Uterus (tissue), 4 donors: ENCODE measurements around the gene ENC1. TPM values are rescaled to one million over a fixed set of nuclear protein-coding genes. Genes with fewer than 3 reads are reported as not detected.

Experiments
- DNase-seq, 2 donors: peaks; one replicate each; pipeline ENCODE4 v3.0.0-alpha.2; 2019 to 2020
- H3K27ac ChIP-seq, 2 donors: fragments of 200-600 bp; sonication (generic); 1 replicate in 1 of 2; 2 replicates in 1 of 2; pipeline ENCODE4 v1.5.1; 2016 to 2018
- H3K27me3 ChIP-seq, 2 donors: fragments of 200-600 bp; sonication (generic); one replicate each; pipeline ENCODE4 v1.5.1; 2018 to 2019; ENCODE audit warnings: control low read depth in 1 of 2
- H3K36me3 ChIP-seq, 2 donors: fragments of 200-600 bp; sonication (generic); one replicate each; pipeline ENCODE4 v1.5.1; 2019; ENCODE audit warnings: control low read depth in 1 of 2
- H3K4me1 ChIP-seq, 2 donors: fragments of 200-600 bp; sonication (generic); one replicate each; pipeline ENCODE4 v1.5.1; 2018 to 2019; ENCODE audit warnings: control low read depth in 1 of 2
- H3K4me3 ChIP-seq, 2 donors: fragments of 200-600 bp; sonication (generic); 1 replicate in 1 of 2; 2 replicates in 1 of 2; pipeline ENCODE4 v1.5.1; 2018 to 2019; ENCODE audit warnings: mild to moderate bottlenecking in 1 of 2
- H3K9me3 ChIP-seq, 2 donors: fragments of 200-600 bp; sonication (generic); one replicate each; pipeline ENCODE4 v1.5.1; 2019; ENCODE audit warnings: control low read depth in 1 of 2
- CTCF ChIP-seq, 4 experiments: fragments of 200-600 bp in 2 of 4; fragments of 450-650 bp in 2 of 4; sonication (generic) in 2 of 4; IDR thresholded peaks; one replicate each; pipeline ENCODE4 v1.5.1; 2016 to 2019; ENCODE audit warnings: antibody characterized with exemption in 4 of 4, mild to moderate bottlenecking in 2 of 4, moderate library complexity in 1 of 4
- POLR2A ChIP-seq, 2 donors: fragments of 450-650 bp; IDR thresholded peaks; one replicate each; pipeline ENCODE4 v1.6.1; 2016; ENCODE audit warnings: antibody characterized with exemption in 2 of 2, mild to moderate bottlenecking in 1 of 2, moderate library complexity in 1 of 2
- intact Hi-C: fragments of 100-400 bp; cut with DNase I; formaldehyde crosslinking; loops from one replicate; pipeline ENCODE4 v1.15.1; 2023; ENCODE audit warnings: low total_unique reads
- total RNA-seq, 4 donors: library from RNA; depleted of rRNA in 3 of 4; stranded (reverse); fragments of >200 nt in 3 of 4; gene quantifications; one replicate each; pipeline versions ENCODE4 v1.1.0 to v1.2.4, GENCODE V29; 2014 to 2023
- donor health status: DM: yes; HTN: yes; CAD: no.

Gene ENC1
- total RNA-seq, 4 donors from 2014 or later: 0.59 to 75.0 (median 2.9) TPM

DNA sequence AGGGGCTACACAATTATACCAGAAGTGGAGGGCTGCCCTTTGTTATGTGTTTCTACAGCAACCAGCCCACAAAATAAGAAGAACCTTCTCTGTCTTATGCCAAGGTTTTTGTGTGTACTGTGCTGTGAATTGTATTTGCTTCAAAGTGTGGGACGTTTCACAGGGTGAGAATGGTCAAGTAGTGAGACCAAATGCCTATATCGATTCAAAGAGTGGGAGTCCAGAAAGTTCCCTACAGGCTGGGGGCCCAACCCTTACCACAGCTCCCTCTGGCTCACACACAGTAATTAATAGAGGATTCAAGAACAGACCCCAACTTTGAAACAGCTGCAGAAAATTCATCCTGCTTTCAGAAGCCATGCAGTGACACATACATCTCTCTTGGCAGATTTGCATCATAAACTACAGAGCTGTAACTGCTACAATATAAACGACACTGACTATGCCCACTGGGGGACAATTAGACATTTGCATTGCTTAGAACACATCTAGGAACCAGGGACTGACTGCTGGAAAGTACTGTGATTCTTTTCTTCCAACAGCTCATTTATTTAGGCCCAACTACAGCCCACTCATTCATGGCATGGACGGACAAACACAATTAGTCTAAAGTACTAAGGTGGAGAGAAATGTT lies 12.8 kb downstream of the ENC1 start:
- no peak for TF ChIP-seq CTCF (IDR thresholded peaks at IDR 0.05)
- TF ChIP-seq POLR2A (IDR thresholded peaks at IDR 0.05): no peak
- H3K36me3 ChIP-seq: no peaks in the 10 kb centered on the region
- no peaks in the 10 kb centered on the region for H3K27me3 ChIP-seq
- H3K27ac ChIP-seq: no peak overlapping the region
- no peaks in the 10 kb centered on the region for H3K4me1 ChIP-seq
- no peak overlapping the region for H3K4me3 ChIP-seq
- H3K9me3 ChIP-seq: no peaks in the 10 kb centered on the region
- intact Hi-C loops: no loop called here
- no peak for DNase-seq

- no peak for TF ChIP-seq POLR2A (IDR thresholded peaks at IDR 0.05)
- TF ChIP-seq CTCF (IDR thresholded peaks at IDR 0.05): no peak
Observed at GRCh38 chr5:74626386-74627222, 13.9 kb downstream of the ENC1 start.

DNA sequence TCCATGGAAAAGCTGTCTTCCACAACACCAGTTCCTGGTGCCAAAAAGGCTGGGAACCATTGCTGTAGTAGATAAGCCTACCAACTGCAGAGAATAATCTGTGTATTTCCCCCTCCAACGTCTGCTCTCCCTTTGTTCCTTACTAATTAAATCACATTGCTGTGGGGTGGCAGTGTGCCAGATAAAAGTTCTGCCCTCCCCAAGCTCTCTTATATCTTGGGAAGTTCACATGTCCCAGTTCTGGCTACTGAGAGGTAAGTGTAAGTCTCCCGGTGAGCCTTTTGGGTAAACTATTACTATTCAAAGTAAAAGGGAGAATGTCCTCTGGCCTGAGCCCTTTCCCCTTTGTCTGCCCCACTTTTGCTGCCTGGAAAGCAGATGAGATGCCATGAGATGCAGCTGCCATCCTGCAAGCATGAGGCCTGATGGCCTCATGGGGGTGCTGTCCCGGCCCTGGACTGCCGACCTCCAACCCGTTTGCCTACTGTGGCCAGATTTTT lies 14.7 kb downstream of the ENC1 start:
- H3K27ac ChIP-seq: no peak overlapping the region
- no peaks in the 10 kb centered on the region for H3K9me3 ChIP-seq
- no peaks in the 10 kb centered on the region for H3K4me1 ChIP-seq
- no peaks in the 10 kb centered on the region for H3K36me3 ChIP-seq
- no peaks in the 10 kb centered on the region for H3K27me3 ChIP-seq
- intact Hi-C loops: no loop called here
- TF ChIP-seq CTCF (IDR thresholded peaks at IDR 0.05) (no peak), POLR2A (IDR thresholded peaks at IDR 0.05) (no peak)
- DNase-seq: no peak
- no peak overlapping the region for H3K4me3 ChIP-seq

More at GRCh38 chr5:74626386-74627222, 13.9 kb downstream of the ENC1 start:
- Histone ChIP-seq H3K9me3 (no peaks in the 10 kb centered on the region), H3K36me3 (no peaks in the 10 kb centered on the region), H3K27ac (no peak overlapping the region), H3K4me3 (no peak overlapping the region), H3K4me1 (no peaks in the 10 kb centered on the region), H3K27me3 (no peaks in the 10 kb centered on the region)
- no peak for DNase-seq
- intact Hi-C loops: no loop called here

DNA sequence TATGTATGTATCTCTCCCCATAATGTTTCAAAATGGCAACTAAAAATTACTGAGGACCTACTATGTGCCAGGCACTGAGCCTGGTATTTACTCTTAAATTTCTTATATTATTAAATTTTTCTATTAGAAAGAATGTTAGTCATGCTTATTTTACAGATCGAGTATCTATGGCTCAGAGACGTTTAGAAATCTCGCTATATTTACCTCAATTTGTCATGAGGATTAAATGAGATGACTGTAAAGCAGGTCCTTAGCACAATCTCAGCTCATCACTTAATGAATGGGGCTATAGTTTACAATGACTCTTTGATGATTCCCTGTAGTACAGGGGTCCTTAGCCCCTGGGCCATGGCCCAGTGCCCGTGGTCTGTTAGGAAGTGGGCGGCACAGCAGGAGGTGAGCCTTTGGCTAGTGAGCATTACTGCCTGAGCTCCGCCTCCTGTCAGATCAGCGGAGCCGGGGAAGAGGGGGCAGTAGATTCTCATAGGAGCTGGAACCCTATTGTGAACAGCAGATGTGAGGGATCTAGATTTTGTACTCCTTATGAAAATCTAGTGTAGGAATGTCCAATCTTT lies 15.5 kb downstream of the ENC1 start:
- H3K9me3 ChIP-seq: no peaks in the 10 kb centered on the region
- H3K4me3 ChIP-seq: no peak overlapping the region
- H3K27me3 ChIP-seq: no peaks in the 10 kb centered on the region
- TF ChIP-seq POLR2A (IDR thresholded peaks at IDR 0.05) (no peak), CTCF (IDR thresholded peaks at IDR 0.05) (no peak)
- no peak overlapping the region for H3K27ac ChIP-seq
- no peaks in the 10 kb centered on the region for H3K36me3 ChIP-seq
- no peaks in the 10 kb centered on the region for H3K4me1 ChIP-seq
- intact Hi-C loops: no loop called here
- no peak for DNase-seq

GRCh38 chr5:74624501-74624900 lies 16.0 kb downstream of the ENC1 start:
- H3K36me3 ChIP-seq: no peaks in the 10 kb centered on the region
- no peaks in the 10 kb centered on the region for H3K4me1 ChIP-seq
- DNase-seq: no peak
- H3K4me3 ChIP-seq: no peak overlapping the region
- H3K27me3 ChIP-seq: no peaks in the 10 kb centered on the region
- H3K27ac ChIP-seq: no peak overlapping the region
- intact Hi-C loops: no loop called here
- TF ChIP-seq CTCF (IDR thresholded peaks at IDR 0.05): no peak
- no peak for TF ChIP-seq POLR2A (IDR thresholded peaks at IDR 0.05)
- no peaks in the 10 kb centered on the region for H3K9me3 ChIP-seq
